ENCODE measurements around the gene RNASEL.

RNASEL gene

GRCh38 chr1:182617734-182618351 lies 28.8 kb upstream of the RNASEL start:
- TF ChIP-seq SUZ12 (IDR thresholded peaks at IDR 0.05; ENCODE audit: extremely low read depth, insufficient read depth, insufficient read length) (no peak), YY1 (IDR thresholded peaks at IDR 0.05; ENCODE audit: insufficient read depth, insufficient read length) (no peak), ZNF274 (IDR thresholded peaks at IDR 0.05; ENCODE audit: low read depth, low read length) (no peak)
- H3K36me3 ChIP-seq (ENCODE audit: insufficient read depth, insufficient read length, low read length) = no peaks in the 10 kb centered on the region
- peak overlapping the region; percentile 7 for H3K9ac ChIP-seq (ENCODE audit: insufficient read length, low read depth)
- H3K27me3 ChIP-seq (ENCODE audit: insufficient read depth, insufficient read length) = peaks cover 59% of the 10 kb centered on the region
- DNase-seq (ENCODE audit: low read depth, low spot score) = no peak
- H3K4me1 ChIP-seq (ENCODE audit: insufficient read depth, insufficient read length) = peaks cover 4% of the 10 kb centered on the region
- H3K4me3 ChIP-seq (ENCODE audit: insufficient read length, low read depth) = no peak overlapping the region
- peaks cover 17% of the 10 kb centered on the region for H3K9me3 ChIP-seq (ENCODE audit: insufficient read depth, low read length)

- peak overlapping the region; percentile 0 for H3K4me3 ChIP-seq (ENCODE audit: insufficient read length, low read depth)
These were observed 28.0 kb upstream of the RNASEL start for GRCh38 chr1:182617014-182617429.

GRCh38 chr1:182616130-182617013 lies 27.3 kb upstream of the RNASEL start:
- Histone ChIP-seq H3K9ac (ENCODE audit: insufficient read length, low read depth) (peak overlapping the region; percentile 13), H3K4me1 (ENCODE audit: insufficient read depth, insufficient read length) (peaks cover 11% of the 10 kb centered on the region), H3K9me3 (ENCODE audit: insufficient read depth, low read length) (peaks cover 10% of the 10 kb centered on the region), H3K27me3 (ENCODE audit: insufficient read depth, insufficient read length) (peaks cover 74% of the 10 kb centered on the region), H3K4me3 (ENCODE audit: insufficient read length, low read depth) (peak overlapping the region; percentile 0), H3K36me3 (ENCODE audit: insufficient read depth, insufficient read length, low read length) (no peaks in the 10 kb centered on the region)
- peak; percentile 84 for DNase-seq (ENCODE audit: low read depth, low spot score)
- TF ChIP-seq SUZ12 (IDR thresholded peaks at IDR 0.05; ENCODE audit: extremely low read depth, insufficient read depth, insufficient read length) = no peak
- TF ChIP-seq YY1 (IDR thresholded peaks at IDR 0.05; ENCODE audit: insufficient read depth, insufficient read length) = no peak
- no peak for TF ChIP-seq ZNF274 (IDR thresholded peaks at IDR 0.05; ENCODE audit: low read depth, low read length)

More at GRCh38 chr1:182617014-182617429, 28.0 kb upstream of the RNASEL start:
- Histone ChIP-seq H3K36me3 (ENCODE audit: insufficient read depth, insufficient read length, low read length) (no peaks in the 10 kb centered on the region), H3K4me1 (ENCODE audit: insufficient read depth, insufficient read length) (peaks cover 7% of the 10 kb centered on the region), H3K27me3 (ENCODE audit: insufficient read depth, insufficient read length) (peaks cover 67% of the 10 kb centered on the region), H3K9me3 (ENCODE audit: insufficient read depth, low read length) (peaks cover 16% of the 10 kb centered on the region), H3K9ac (ENCODE audit: insufficient read length, low read depth) (peak overlapping the region; percentile 13)
- no peak for TF ChIP-seq YY1 (IDR thresholded peaks at IDR 0.05; ENCODE audit: insufficient read depth, insufficient read length)
- TF ChIP-seq ZNF274 (IDR thresholded peaks at IDR 0.05; ENCODE audit: low read depth, low read length) = no peak
- no peak for TF ChIP-seq SUZ12 (IDR thresholded peaks at IDR 0.05; ENCODE audit: extremely low read depth, insufficient read depth, insufficient read length)
- DNase-seq (ENCODE audit: low read depth, low spot score) = no peak

GRCh38 chr1:182615468-182616129 lies 26.5 kb upstream of the RNASEL start:
- Histone ChIP-seq H3K4me3 (ENCODE audit: insufficient read length, low read depth) (peak overlapping the region; percentile 42), H3K27me3 (ENCODE audit: insufficient read depth, insufficient read length) (peaks cover 81% of the 10 kb centered on the region), H3K9ac (ENCODE audit: insufficient read length, low read depth) (peak overlapping the region; percentile 78), H3K9me3 (ENCODE audit: insufficient read depth, low read length) (peaks cover 2% of the 10 kb centered on the region), H3K36me3 (ENCODE audit: insufficient read depth, insufficient read length, low read length) (no peaks in the 10 kb centered on the region), H3K4me1 (ENCODE audit: insufficient read depth, insufficient read length) (peaks cover 11% of the 10 kb centered on the region)
- no peak for TF ChIP-seq ZNF274 (IDR thresholded peaks at IDR 0.05; ENCODE audit: low read depth, low read length)
- DNase-seq (ENCODE audit: low read depth, low spot score) = no peak

- DNase-seq (ENCODE audit: low read depth, low spot score) = no peak
- H3K9me3 ChIP-seq (ENCODE audit: insufficient read depth, low read length) = no peaks in the 10 kb centered on the region
- no peaks in the 10 kb centered on the region for H3K36me3 ChIP-seq (ENCODE audit: insufficient read depth, insufficient read length, low read length)
- peak overlapping the region; percentile 42 for H3K4me3 ChIP-seq (ENCODE audit: insufficient read length, low read depth)
- TF ChIP-seq ZNF274 (IDR thresholded peaks at IDR 0.05; ENCODE audit: low read depth, low read length) (no peak), YY1 (IDR thresholded peaks at IDR 0.05; ENCODE audit: insufficient read depth, insufficient read length) (no peak), SUZ12 (IDR thresholded peaks at IDR 0.05; ENCODE audit: extremely low read depth, insufficient read depth, insufficient read length) (no peak)
- H3K27me3 ChIP-seq (ENCODE audit: insufficient read depth, insufficient read length) = peaks cover 88% of the 10 kb centered on the region
- peaks cover 11% of the 10 kb centered on the region for H3K4me1 ChIP-seq (ENCODE audit: insufficient read depth, insufficient read length)
- peak overlapping the region; percentile 78 for H3K9ac ChIP-seq (ENCODE audit: insufficient read length, low read depth)
These were observed 25.9 kb upstream of the RNASEL start for GRCh38 chr1:182614796-182615454.

GRCh38 chr1:182611787-182612186 lies 22.7 kb upstream of the RNASEL start:
- H3K4me3 ChIP-seq (ENCODE audit: insufficient read length, low read depth) = no peak overlapping the region
- H3K36me3 ChIP-seq (ENCODE audit: insufficient read depth, insufficient read length, low read length) = no peaks in the 10 kb centered on the region
- no peaks in the 10 kb centered on the region for H3K9me3 ChIP-seq (ENCODE audit: insufficient read depth, low read length)
- no peak for DNase-seq (ENCODE audit: low read depth, low spot score)
- peaks cover 92% of the 10 kb centered on the region for H3K27me3 ChIP-seq (ENCODE audit: insufficient read depth, insufficient read length)
- no peak overlapping the region for H3K9ac ChIP-seq (ENCODE audit: insufficient read length, low read depth)
- no peak for TF ChIP-seq SUZ12 (IDR thresholded peaks at IDR 0.05; ENCODE audit: extremely low read depth, insufficient read depth, insufficient read length)
- H3K4me1 ChIP-seq (ENCODE audit: insufficient read depth, insufficient read length) = peaks cover 9% of the 10 kb centered on the region

All from NT2/D1 (cell line).